Tibial artery (tissue), 4 donors: ENCODE results near the gene TXNDC15.
"Not testable (repeated sequence)": the region's sequence is repeated elsewhere in the genome, so short reads cannot be mapped to it uniquely, and the experiment has no call there.

Experiments
- DNase-seq, 2 donors: peaks; one replicate each; pipeline ENCODE4 v3.0.0-alpha.2; 2019
- H3K27ac ChIP-seq, 2 donors: fragments of 200-600 bp; sonication (generic) in 1 of 2; 1 replicate in 1 of 2; 2 replicates in 1 of 2; pipeline ENCODE4 v1.5.1; 2018 to 2019; ENCODE audit warnings: mild to moderate bottlenecking in 1 of 2
- H3K27me3 ChIP-seq, 2 donors: fragments of 200-600 bp; sonication (generic) in 1 of 2; one replicate each; pipeline versions ENCODE4 v1.5.1 to v1.6.0; 2016 to 2019
- H3K36me3 ChIP-seq, 3 donors: fragments of 200-600 bp; sonication (generic) in 2 of 3; one replicate each; pipeline ENCODE4 v1.5.1; 2016 to 2019; ENCODE audit warnings: mild to moderate bottlenecking in 2 of 3
- H3K4me1 ChIP-seq, 4 donors: fragments of 200-600 bp; sonication (generic) in 2 of 4; 1 replicate in 3 of 4; 2 replicates in 1 of 4; pipeline ENCODE4 v1.5.1; 2016 to 2019
- H3K4me3 ChIP-seq, 2 donors: fragments of 200-600 bp; sonication (generic) in 1 of 2; 1 replicate in 1 of 2; 2 replicates in 1 of 2; pipeline ENCODE4 v1.5.1; 2018 to 2019; ENCODE audit warnings: mild to moderate bottlenecking in 2 of 2
- H3K9me3 ChIP-seq, 3 donors: fragments of 200-600 bp; sonication (generic) in 1 of 3; one replicate each; pipeline ENCODE4 v1.5.1; 2016 to 2019
- intact Hi-C: fragments of 100-400 bp; cut with DNase I; formaldehyde crosslinking; loops from one replicate; pipeline ENCODE4 v1.15.0; 2023; ENCODE audit warnings: low total_unique reads
- TF ChIP-seq, protein P1 (sequence below), 2 experiments: fragments of 200-600 bp in 1 of 2; fragments of 450-650 bp in 1 of 2; IDR thresholded peaks; one replicate each; pipeline ENCODE4 v1.5.1; 2017 to 2019; ENCODE audit warnings: antibody characterized with exemption in 2 of 2, mild to moderate bottlenecking in 1 of 2, moderate library complexity in 1 of 2

TXNDC15 gene

DNA sequence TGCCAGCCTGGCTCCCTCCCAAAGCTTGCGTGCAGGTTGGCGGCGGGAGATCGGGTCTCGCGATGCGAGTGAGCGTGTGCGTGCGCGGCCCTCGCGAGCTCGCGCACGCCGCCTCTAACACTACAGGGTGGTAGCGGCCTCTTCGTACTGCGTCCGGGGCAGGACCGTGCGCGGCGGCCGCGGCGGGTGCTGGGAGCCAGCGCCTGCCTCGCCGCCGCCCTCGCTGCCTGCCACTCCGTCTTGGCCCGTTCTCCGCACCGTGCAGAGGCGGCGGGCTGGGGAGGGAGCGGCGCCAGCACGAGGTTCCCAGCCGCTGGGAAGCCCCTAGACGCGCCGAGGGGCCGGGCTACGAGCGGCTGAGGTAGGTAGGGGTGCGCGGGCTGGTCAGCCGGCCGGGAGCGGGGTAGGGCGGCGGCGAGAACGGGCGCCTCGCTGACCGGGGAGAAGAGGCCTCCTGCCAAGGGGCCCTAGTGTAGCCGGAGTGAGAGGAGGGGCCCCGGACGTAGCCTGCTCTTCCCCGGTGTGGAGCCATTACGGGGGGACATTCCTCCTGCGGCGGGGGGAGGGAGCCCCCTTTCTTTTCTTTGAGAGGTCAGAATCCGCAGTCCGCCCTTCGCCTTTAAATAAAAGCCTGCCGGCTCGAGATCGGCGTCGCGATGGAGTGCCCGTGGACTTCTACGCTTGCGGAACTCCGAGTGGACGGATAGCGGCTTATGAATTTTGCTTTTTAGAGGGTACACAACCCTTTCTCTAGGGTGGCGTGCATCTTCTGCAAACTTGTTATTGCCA is 28.1 kb upstream of the TXNDC15 start, which contains the start of gene C5orf24:
TSS of gene C5orf24 (plus strand) at position 117 of the 789 bp plus-strand sequence. CDS start 8,933 bp downstream, outside the sequence.
- Histone ChIP-seq H3K4me3 (peak within 1 kb of the TSS; percentile 73 to 83), H3K27me3 (no peaks in the 10 kb centered on the region), H3K36me3 (peaks cover 0 to 6% (median 6%) of the 10 kb centered on the region in 3 donors), H3K4me1 (peaks cover 0 to 47% (median 34%) of the 10 kb centered on the region in 4 donors), H3K27ac (peak within 1 kb of the TSS; percentile 95 to 96), H3K9me3 (no peaks in the 10 kb centered on the region)
- DNase-seq: peak; percentile 93 to 97
- intact Hi-C loops: loop anchor here (5.0 kb wide), 1 partner anchor 56 kb away; no protein-coding TSS in a partner anchor
- TF ChIP-seq, protein P1, sequence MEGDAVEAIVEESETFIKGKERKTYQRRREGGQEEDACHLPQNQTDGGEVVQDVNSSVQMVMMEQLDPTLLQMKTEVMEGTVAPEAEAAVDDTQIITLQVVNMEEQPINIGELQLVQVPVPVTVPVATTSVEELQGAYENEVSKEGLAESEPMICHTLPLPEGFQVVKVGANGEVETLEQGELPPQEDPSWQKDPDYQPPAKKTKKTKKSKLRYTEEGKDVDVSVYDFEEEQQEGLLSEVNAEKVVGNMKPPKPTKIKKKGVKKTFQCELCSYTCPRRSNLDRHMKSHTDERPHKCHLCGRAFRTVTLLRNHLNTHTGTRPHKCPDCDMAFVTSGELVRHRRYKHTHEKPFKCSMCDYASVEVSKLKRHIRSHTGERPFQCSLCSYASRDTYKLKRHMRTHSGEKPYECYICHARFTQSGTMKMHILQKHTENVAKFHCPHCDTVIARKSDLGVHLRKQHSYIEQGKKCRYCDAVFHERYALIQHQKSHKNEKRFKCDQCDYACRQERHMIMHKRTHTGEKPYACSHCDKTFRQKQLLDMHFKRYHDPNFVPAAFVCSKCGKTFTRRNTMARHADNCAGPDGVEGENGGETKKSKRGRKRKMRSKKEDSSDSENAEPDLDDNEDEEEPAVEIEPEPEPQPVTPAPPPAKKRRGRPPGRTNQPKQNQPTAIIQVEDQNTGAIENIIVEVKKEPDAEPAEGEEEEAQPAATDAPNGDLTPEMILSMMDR (IDR thresholded peaks at IDR 0.05): no peak

DNA sequence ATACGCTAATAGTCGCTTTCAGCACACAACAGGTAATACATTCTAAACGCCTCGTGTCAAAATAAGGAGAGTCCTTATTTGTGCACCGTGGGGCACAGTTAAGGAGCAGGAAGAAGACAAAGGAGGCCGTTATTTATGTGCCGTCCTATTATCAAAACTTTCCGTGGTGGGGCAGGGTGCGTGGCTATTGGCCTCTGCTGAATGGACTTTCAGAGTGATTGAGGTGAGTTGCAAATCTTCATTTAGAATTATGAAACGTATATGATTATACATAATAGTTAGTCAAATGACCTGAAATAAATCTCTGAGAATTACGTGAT is 27.6 kb upstream of the TXNDC15 start:
- intact Hi-C loops: loop anchor here (5.0 kb wide), 1 partner anchor 56 kb away; no protein-coding TSS in a partner anchor
- peak overlapping the region; percentile 95 to 96 for H3K27ac ChIP-seq
- TF ChIP-seq, protein P1 (IDR thresholded peaks at IDR 0.05): no peak
- H3K4me1 ChIP-seq: peaks cover 0 to 52% (median 38%) of the 10 kb centered on the region in 4 donors
- no peaks in the 10 kb centered on the region for H3K9me3 ChIP-seq
- H3K27me3 ChIP-seq: no peaks in the 10 kb centered on the region
- H3K4me3 ChIP-seq: peak overlapping the region; percentile 73 to 83
- DNase-seq: no peak
- peaks cover 0 to 6% (median 6%) of the 10 kb centered on the region in 3 donors for H3K36me3 ChIP-seq

DNA sequence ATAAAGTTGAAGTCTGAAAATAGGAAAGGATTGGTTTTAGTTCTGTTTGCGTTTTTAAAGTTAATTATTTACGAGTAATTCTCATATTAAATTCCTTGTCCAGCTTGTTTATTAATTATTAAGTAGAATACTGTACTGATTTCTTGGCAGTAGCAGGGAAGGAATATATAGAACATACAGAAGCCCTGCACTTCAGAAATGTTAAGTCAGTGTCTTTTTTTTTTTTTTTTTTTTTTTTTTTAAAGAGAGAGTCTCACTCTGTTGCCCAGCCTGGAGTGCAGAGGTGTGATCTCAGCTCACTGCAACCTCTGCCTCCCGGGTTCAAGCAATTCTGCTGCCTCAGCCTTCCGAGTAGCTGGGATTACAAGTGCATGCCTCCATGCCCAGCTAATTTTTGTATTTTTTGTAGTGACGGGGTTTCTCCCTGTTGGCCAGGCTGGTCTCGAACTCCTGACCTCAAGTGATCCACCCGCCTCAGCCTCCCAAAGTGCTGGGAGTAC is 24.7 kb upstream of the TXNDC15 start:
- Histone ChIP-seq H3K4me1 (peaks cover 0 to 68% (median 39%) of the 10 kb centered on the region in 4 donors), H3K36me3 (peaks cover 7 to 19% (median 10%) of the 10 kb centered on the region in 3 donors)
- intact Hi-C loops: loop anchor here (5.0 kb wide), 1 partner anchor 53 kb away; no protein-coding TSS in a partner anchor
- DNase-seq, H3K27ac ChIP-seq, H3K9me3 ChIP-seq, H3K27me3 ChIP-seq, H3K4me3 ChIP-seq: not testable (repeated sequence)

DNA sequence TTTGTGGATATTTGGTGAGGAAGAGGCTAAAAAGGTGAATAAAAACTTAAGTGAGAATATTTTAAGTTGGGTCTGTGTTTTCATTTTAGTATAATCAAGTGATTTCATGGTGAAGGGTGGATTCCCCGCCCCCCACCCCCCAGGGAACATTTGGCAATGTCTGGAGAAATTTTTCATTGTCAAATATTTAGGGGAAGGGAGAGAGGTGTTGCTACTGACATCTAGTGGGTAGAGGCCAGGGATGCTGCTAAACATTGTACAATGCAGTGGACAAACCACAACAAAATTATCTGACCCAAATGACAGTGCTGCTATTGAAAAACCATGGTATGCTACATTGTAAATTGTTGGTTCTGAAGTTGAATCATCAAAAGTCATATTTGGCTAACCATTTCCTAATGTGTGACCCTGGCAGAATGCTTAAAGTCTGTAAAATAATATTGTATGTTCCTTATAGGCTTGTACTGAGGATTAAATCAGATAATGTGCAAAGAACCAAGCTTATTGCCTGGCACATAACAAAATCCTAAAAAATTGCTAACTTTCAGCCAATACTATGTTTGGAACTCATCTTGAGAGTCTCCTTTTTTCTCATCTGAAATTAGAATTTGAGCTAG is 22.8 kb upstream of the TXNDC15 start:
- Histone ChIP-seq H3K9me3 (no peaks in the 10 kb centered on the region), H3K27ac (peak overlapping the region in 1 of 2 donors; percentile 48), H3K27me3 (no peaks in the 10 kb centered on the region), H3K36me3 (peaks cover 20 to 38% (median 25%) of the 10 kb centered on the region in 3 donors), H3K4me1 (peaks cover 0 to 67% (median 37%) of the 10 kb centered on the region in 4 donors), H3K4me3 (no peak overlapping the region)
- no peak for DNase-seq
- TF ChIP-seq, protein P1 (IDR thresholded peaks at IDR 0.05): peak in 1 of 2 experiments; percentile 31
- intact Hi-C loops: no loop called here

DNA sequence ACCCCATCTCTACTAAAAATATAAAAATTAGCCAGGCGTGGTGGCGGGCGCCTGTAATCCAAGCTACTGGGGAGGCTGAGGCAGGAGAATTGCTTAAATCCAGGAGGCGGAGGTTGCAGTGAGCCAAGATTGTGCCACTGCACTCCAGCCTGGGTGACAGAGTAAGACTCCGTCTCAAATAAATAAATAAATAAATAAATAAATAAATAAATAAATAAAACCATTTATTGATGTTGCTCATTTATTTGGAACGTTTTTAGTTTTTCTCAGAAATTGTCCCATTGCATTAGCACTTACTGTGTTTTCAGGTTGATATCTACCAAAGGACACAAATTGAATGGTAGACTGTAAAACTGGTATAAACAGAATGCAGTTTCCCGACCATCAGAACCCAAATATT is 17.7 kb upstream of the TXNDC15 start:
- H3K27me3 ChIP-seq, DNase-seq, H3K4me3 ChIP-seq, intact Hi-C loops, H3K9me3 ChIP-seq, H3K27ac ChIP-seq: not testable (repeated sequence)
- Histone ChIP-seq H3K4me1 (peaks cover 0 to 34% (median 7%) of the 10 kb centered on the region in 4 donors), H3K36me3 (peaks cover 43 to 72% (median 67%) of the 10 kb centered on the region in 3 donors)

DNA sequence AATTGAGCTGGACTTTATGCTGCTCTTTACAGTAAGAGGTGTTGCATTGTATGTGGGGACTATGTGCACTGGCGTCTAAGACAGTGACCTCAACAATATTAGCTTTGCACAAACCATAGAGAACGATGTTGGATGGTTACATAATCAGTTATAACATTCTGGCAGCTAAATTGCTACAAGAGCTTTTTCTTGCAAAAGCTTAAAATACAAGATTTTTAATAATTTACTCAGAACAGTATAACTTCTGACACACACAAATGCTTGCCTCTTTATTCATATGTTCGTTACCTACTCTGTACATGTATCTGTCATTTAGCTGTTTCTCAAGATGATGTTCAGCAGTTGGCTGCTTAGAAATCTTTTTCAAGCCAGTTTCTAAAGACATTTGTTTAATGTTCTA is 16.8 kb upstream of the TXNDC15 start:
- H3K27ac ChIP-seq: no peak overlapping the region
- no peak for DNase-seq
- intact Hi-C loops: no loop called here
- H3K9me3 ChIP-seq: no peaks in the 10 kb centered on the region
- TF ChIP-seq, protein P1 (IDR thresholded peaks at IDR 0.05): no peak
- no peak overlapping the region for H3K4me3 ChIP-seq
- H3K36me3 ChIP-seq: peaks cover 43 to 74% (median 71%) of the 10 kb centered on the region in 3 donors
- no peaks in the 10 kb centered on the region for H3K27me3 ChIP-seq
- H3K4me1 ChIP-seq: peaks cover 0 to 28% (median 5%) of the 10 kb centered on the region in 4 donors
